Hepatocyte (in vitro differentiated cells): ENCODE results near the gene ABHD12B.

Experiments used
- EZH2 ChIP-seq: fragments of 200-600 bp; sonication (generic); IDR thresholded peaks from 2 replicates; pipeline ENCODE4 v1.6.1; 2016; ENCODE audit warnings: antibody characterized with exemption, mild to moderate bottlenecking, borderline replicate concordance
- TF ChIP-seq, protein P1 (sequence below): fragments of 200-600 bp; sonication (generic); IDR thresholded peaks from 2 replicates; pipeline ENCODE4 v1.5.1; 2016; ENCODE audit warnings: antibody characterized with exemption, mild to moderate bottlenecking; ENCODE audit not compliant: poor library complexity

DNA sequence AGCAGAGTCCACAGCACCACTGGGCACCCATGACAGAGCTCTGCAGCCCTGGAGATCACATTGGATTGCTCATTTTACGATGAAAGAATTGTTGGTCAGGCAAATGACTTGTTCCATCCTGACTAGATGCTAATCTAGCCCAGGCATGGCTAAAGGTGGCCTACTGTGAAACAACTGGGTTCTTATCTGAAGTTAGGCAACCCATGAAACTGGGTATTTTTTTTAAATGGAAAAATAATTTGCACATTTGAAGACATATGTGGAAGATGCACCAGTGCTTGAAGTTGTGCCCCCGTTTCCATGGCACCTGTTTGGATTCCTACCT, 64.1 kb downstream of the ABHD12B start:
- TF ChIP-seq, protein P1, sequence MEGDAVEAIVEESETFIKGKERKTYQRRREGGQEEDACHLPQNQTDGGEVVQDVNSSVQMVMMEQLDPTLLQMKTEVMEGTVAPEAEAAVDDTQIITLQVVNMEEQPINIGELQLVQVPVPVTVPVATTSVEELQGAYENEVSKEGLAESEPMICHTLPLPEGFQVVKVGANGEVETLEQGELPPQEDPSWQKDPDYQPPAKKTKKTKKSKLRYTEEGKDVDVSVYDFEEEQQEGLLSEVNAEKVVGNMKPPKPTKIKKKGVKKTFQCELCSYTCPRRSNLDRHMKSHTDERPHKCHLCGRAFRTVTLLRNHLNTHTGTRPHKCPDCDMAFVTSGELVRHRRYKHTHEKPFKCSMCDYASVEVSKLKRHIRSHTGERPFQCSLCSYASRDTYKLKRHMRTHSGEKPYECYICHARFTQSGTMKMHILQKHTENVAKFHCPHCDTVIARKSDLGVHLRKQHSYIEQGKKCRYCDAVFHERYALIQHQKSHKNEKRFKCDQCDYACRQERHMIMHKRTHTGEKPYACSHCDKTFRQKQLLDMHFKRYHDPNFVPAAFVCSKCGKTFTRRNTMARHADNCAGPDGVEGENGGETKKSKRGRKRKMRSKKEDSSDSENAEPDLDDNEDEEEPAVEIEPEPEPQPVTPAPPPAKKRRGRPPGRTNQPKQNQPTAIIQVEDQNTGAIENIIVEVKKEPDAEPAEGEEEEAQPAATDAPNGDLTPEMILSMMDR = no peak
- TF ChIP-seq EZH2 = no peak
